ENCODE results near the gene RGS19.

Gene RGS19

DNA sequence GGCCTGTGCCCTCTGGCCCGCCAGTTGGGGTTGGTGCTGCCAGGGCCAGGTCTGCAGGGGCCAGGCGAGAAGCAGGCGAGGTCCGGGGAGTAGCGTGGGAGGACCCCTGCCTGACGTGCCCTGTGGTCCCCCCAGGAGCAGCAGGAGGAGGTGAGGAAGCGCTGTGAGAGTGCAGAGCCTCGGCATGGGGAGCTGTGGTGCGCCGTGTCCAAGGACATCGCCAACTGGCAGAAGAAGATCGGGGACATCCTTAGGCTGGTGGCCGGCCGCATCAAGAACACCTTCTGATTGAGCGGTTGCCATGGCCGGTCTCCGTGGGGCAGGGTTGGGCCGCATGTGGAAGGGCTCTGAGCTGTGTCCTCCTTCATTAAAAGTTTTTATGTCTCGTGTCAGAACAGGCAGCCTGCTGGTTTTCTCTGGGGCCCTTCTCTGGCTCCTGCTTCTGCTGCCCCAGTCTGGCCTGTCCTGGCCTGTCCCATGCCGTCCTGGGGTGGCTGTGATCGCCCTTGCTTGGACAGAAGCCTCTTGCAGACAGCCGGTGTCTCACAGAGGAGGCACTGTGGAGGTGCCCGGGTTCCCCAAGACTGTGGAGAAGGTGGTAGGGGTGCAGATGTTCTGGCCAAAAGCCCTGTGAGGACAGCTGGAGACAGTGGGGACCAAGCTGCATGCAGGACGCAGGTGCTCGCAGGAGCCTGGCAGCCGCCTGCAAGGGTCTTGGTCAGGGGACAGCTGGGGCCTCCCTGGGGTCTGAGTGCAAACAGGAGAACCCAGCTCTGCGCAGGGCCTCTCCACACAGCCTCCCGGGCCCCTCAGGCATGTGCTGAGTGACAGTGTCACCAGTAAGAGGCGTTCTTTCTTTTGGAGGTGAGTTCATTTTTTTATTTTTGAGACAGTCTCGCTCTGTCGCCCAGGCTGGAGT is 46.4 kb downstream of the RGS19 start:
- DNase-seq: no peak

DNA sequence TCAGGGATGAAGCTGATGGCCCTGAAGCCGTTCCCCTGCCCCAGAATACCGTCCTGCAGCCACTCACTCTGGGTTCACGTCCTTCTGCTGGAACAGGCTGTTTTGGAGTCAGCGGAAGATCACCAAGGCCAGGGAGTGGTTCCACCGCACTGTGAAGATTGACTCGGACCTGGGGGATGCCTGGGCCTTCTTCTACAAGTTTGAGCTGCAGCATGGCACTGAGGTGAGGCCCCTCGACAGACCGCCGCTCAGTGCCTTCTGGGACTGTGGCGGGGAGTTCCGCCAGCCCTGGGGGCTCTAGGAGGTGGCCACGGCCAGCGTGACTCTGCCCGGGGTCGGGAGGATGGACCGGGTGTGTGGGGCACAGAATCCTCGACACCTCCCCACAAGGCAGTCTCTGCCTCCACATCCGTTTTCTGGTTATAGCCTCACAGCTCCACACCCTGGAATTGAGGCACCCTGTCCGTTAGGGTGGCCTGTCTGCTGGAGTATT is 47.5 kb downstream of the RGS19 start:
- no peak for DNase-seq

DNA sequence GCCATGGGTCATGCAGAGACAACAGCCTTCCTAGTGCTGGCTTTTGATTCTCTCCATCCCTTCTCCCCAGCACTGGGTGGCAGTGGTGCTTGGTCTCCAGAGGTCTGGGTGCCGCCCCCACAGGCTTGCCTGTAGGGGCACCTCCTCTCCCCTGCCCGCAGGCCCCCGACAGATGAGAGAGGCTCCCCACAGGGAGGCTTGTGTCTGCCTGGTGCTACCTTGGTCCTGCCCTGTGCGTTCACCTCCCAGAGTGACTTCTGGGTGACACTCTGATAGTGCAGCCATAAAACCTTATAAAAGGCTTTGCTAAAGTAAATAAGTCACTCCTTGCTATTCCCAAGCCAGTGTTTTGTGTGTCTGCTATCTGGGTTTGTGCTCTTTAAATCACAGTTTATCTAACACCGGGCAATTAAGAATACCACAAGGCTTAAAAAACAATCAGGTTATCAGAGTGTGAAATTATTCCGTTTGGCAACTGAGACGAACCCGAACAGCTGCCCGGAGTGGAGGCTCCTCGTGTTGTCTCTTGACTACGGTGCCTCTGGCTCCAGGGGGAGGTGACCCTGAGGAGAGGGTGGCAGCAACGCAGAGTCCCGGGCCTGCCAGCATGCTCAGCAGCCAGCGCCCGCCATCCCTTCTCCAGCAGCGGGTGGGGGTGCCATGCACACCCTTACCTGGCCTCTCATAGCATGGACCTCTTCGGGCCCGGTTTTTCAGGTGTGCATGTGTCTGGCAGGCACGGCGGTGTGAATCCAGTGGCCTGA is 48.8 kb downstream of the RGS19 start:
- DNase-seq: no peak

DNA sequence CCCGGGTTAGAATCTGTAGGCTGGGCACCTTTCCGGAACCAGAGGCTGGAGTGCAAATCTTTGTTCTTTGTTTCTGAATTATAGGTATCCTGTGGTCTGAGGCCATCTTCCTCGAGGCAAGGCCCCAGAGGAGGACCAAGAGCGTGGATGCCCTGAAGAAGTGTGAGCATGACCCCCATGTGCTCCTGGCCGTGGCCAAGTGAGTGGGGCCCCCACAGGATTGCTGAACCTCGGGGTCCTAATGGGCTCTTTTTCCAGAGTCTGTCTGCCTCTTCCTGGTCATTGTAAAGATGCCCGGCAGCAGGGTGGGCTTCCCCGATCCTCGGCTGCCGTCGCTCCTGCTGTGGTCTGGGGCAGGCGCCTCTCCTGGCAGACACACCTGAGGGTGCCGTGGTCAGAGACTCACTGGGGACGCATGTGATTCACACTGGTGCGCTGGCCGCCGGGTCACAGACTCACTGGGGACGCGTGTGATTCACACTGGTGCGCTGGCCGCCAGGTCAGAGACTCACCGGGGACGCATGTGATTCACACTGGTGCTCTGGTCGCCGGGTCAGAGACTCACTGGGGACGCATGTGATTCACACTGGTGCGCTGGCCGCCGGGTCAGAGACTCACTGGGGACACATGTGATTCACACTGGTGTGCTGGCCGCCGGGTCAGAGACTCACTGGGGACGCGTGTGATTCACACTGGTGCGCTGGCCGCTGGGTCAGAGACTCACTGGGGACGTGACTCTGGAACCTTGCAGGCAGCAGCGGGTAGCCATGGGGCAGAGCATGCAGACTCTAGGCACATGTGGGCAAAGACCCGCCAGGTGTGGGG is 49.8 kb downstream of the RGS19 start:
- DNase-seq: no peak

DNA sequence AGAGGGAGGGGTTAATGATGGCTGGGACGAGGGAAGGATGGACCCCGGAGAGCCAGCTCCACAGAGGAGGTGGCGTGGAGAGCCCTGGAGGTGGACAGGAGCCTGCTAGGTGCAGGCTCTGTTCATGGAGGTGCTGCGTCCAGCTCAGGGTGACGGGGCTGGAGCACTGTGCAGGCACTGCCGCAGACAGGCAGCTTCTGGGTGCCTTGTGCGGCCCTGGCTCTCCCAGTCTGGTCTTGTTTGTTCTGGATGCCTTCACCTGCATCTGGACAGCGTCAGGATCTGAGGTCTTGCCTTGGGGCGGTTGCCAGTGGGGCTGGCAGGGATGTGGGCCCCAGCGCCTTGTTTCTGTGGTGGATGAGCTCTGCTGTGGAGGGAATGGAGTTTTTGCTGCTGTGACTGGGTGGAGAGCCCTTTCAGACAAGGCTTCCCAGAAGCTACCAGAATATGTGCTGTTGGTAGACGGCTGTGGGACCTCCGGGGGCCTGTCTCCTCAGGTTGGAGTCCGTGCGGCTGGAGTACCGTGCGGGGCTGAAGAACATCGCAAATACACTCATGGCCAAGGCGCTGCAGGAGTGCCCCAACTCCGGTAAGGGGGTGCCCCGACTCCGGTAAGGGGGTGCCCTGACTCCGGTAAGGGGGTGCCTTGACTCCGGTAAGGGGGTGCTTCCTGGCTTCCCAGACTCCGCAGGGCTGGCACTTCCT is 51.2 kb downstream of the RGS19 start:
- DNase-seq: no peak

DNA sequence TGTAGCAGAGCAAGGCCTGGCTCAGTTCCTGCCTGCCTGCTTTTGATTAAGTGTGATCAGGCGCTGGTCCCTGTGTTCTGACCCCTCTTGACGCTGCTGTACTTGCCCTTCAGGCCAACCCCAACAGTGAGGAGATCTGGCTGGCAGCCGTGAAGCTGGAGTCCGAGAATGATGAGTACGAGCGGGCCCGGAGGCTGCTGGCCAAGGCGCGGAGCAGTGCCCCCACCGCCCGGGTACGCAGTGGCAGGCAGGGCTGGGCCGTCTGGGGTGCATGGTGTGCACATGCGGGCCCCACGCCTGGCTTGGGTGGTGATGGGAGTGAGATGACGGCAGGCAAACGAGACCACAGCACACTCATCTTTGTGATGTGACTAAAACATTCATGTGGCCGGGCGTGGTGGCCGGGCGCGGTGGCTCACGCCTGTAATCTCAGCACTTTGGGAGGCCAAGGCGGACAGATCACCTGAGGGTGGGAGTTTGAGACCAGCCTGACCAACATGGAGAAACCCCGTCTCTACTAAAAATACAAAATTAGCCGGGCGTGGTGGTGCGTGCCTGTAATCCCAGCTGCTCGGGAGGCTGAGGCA is 53.4 kb downstream of the RGS19 start:
- DNase-seq: no peak

DNA sequence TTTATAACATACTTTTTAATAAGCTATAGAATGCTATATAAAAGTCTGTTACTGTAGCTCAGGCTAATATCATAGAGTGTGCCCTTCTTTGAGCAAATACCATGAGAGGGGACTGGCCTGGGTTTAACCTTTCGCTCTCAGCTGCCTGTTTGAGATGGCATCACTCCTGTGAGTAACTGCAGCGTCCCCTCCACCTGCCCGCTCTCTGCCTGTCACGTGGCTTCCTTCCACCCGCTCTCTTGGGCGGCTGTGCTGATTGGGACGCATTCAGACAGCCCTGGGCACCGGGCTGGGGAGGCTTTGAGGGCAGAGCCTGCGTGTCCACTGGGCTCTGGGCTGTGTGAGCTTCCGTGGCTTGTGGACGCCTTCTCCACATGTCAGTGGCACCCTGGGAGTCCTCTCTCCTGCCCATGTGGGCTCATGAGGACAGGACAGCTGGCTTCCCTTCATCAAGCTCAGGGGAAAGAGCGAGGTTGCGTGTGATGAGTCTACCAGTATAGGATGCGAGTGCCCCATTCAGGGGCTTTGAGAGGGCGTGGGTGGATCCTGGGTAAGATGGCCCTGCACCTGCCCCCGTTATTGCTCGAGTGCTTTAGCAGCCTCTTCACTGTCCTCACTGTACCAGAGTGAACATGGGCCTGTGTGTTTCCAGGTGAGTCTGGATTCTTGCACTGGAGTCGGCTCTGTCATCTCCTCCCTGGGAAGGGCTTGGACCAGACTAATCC is 54.1 kb downstream of the RGS19 start:
- DNase-seq: no peak

DNA sequence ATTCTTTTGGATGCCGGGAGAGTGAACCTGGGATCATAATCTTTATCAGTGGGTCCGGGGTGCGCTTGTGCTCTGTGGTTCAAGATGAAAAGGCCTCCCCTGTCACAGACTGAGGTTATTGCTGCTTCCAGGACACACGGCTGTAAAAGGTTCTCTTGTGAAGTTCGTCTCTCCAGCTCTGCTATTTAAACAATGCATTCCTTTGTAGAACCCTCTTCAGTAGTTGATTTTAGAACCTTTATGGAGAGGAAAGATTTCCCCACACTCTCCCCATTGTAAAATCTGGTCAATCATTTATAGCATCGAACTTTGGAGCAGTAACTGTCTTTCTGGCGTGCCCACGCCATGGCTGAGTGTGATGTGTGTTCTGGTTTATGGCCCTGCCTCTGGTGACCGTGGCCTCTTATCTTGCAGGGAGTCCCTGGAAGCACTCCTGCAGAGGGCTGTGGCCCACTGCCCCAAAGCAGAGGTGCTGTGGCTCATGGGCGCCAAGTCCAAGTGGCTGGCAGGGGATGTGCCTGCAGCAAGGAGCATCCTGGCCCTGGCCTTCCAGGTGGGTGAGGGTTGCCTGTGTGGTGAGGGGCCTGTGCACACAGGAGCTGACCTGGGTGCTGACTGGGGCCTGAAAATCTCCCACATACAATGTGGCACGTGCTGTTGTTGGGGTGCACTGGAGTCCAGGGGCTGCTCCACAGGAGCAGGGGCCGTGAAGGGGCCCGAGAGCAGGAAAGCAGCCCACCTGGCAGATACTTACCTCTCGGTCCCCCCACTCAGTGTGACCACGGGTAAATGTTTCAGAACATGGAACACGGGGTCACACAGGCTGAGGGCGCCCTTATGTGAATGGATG is 55.0 kb downstream of the RGS19 start:
- DNase-seq: no peak

DNA sequence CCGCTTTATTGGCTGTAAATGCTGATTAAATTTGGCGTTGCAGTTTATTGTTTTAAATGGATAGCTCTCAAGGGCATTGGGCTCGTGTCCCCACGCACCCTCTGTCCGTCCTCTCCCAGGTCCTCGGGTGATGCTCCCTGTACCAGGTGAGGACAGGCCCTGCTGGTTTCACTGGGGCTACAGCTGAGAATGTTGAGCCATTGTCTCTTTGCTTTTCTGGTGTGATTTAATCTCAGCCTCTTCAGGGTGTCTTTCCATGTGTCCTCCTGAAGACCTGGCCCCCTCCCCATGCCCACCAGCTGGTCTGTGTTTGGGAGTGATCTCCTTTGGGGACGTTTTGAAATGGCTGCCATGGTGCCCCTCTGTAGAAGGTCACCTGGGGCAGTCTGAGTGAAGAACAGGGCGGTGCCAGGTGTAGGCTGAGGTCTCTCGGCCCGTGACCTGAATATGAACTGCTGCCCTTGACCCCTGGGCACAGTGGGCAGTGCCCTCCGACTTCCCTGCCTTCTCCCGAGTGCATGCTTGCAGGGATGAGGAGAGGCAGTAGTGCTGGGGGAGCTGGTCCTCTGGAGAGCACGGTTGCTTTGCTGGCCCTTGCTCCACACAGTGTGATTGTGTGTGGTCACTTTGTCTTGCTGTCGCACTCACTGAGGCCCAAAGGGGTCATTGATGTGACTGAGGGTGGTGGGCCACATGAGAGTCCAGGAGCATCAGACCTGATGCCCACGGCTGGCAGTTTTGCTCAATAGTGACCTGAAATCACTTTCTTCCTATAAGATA is 55.8 kb downstream of the RGS19 start:
- DNase-seq: no peak
